Stimulated activated naive B cell treated with anti-CD40 and anti-IgM and Interleukin-4, amounts not matched to agents 10 μg/mL and 1 μg/mL and 100 μg/mL, for 72 hours (primary cell): Measurements from ENCODE around the gene NOTCH1.

ENCODE experiments used
- ATAC-seq, 2 donors: fragments of 150-1000 bp; cut with Tn5 transposase; replicated peaks; 2 replicates each; pipeline ENCODE4 v1.10.0; 2021; ENCODE audit warnings: moderate library complexity in 1 of 2
- DNase-seq: peaks from one replicate; pipeline ENCODE4 v3.0.0; 2021
- H3K27ac Mint-ChIP-seq: one replicate; pipeline ENCODE4 v1.8.0; 2022; ENCODE audit warnings: mild to moderate bottlenecking, mixed read lengths
- H3K27me3 Mint-ChIP-seq, 2 donors: one replicate each; pipeline ENCODE4 v1.8.0; 2022; ENCODE audit warnings: mixed read lengths in 2 of 2
- H3K36me3 Mint-ChIP-seq, 2 donors: one replicate each; pipeline ENCODE4 v1.8.0; 2022; ENCODE audit warnings: mixed read lengths in 2 of 2, mild to moderate bottlenecking in 1 of 2
- H3K4me1 Mint-ChIP-seq, 2 donors: one replicate each; pipeline ENCODE4 v1.8.0; 2022; ENCODE audit warnings: mixed read lengths in 2 of 2, mild to moderate bottlenecking in 1 of 2
- H3K4me3 Mint-ChIP-seq, 2 donors: one replicate each; pipeline ENCODE4 v1.8.0; 2022; ENCODE audit warnings: mild to moderate bottlenecking in 2 of 2, mixed read lengths in 2 of 2, moderate library complexity in 1 of 2
- H3K9me3 Mint-ChIP-seq, 2 donors: one replicate each; pipeline ENCODE4 v1.8.0; 2022; ENCODE audit warnings: mixed read lengths in 2 of 2, mild to moderate bottlenecking in 1 of 2

Gene NOTCH1

DNA sequence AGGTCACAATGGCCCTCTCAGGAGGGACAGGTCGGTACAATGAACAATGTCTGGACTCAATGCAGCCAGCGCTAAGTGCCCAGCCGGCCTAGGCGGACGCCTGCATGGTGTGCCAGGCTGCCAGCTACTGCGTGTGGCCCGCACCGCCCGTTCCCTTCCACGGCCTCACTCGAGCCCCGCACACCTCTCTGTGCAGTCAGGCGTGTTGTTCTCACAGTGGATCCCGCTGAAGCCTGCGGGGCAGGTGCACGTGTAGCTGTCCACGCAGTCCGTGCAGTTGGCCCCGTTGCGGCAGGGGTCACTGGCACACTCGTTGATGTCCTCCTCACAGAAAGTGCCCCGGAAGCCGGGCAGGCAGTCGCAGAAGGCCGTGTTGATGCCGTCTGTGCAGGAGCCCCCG lies 36.3 kb downstream of the NOTCH1 start:
- no peak for DNase-seq
- Mint-ChIP-seq H3K4me3 (no peak overlapping the region), H3K9me3 (no peaks in the 10 kb centered on the region), H3K27ac (no peak overlapping the region), H3K36me3 (peaks cover 22 to 28% of the 10 kb centered on the region in 2 donors), H3K4me1 (no peaks in the 10 kb centered on the region), H3K27me3 (no peaks in the 10 kb centered on the region)
- no peak for ATAC-seq

DNA sequence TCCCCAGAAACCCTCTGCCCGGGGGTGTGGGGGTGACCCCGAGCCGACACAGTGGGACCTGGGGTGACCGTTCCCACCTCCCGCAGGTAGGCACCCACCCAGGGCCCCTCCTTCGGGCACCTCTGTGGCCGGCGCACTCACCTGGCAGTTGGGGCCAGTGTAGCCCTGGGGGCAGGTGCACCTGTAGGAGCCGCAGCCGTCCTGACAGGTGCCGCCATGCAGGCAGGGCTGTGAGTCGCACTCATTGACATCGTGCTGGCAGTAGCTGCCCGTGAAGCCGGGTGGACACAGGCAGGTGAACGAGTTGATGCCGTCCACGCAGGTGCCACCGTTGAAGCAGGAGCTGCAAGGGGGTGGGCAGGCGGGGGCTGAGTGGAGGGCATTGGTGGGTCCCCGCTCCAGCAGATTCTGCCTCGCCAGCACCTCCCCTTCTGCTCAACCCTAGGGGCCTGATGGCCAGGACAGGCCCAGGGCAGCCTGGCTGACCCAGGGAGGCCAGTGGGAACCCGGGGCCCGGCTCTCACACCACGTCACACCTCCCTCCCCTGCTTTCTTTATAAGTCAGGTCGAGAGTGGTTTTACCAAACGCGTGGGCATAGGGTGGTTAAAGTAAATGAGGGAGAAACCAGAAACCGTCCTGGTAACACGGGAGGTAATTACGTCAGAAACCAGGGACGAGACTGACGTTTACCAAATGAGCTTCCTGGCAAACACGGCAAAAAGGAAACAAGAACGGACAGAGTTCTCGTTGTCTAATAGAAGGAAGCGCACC lies 36.9 kb downstream of the NOTCH1 start:
- no peak for ATAC-seq
- H3K9me3 Mint-ChIP-seq = no peaks in the 10 kb centered on the region
- DNase-seq = no peak
- H3K4me1 Mint-ChIP-seq = no peaks in the 10 kb centered on the region
- peaks cover 26 to 28% of the 10 kb centered on the region in 2 donors for H3K36me3 Mint-ChIP-seq
- H3K27me3 Mint-ChIP-seq = no peaks in the 10 kb centered on the region
- H3K4me3 Mint-ChIP-seq = no peak overlapping the region
- H3K27ac Mint-ChIP-seq = no peak overlapping the region

DNA sequence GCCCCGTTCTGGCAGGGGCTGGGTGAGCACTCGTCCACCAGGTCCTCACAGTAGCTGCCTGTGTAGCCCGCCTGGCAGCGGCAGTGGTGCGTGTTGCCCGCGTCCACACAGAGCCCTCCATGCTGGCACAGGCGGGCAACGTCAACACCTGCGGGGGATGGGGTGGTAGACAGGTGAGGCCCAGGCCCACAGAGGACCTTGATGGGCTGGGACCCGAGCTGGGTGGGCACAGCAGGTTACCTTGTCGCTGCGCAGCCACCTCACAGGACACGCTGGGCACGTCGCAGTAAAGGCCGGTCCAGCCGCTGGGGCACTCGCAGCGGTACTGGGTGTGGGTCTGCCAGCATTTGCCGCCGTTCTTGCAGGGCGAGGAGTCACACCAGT lies 37.9 kb downstream of the NOTCH1 start:
- Mint-ChIP-seq H3K4me3 (no peak overlapping the region), H3K27ac (no peak overlapping the region), H3K36me3 (peaks cover 21 to 25% of the 10 kb centered on the region in 2 donors), H3K4me1 (no peaks in the 10 kb centered on the region), H3K27me3 (no peaks in the 10 kb centered on the region), H3K9me3 (no peaks in the 10 kb centered on the region)
- DNase-seq (no peak), ATAC-seq (no peak)

DNA sequence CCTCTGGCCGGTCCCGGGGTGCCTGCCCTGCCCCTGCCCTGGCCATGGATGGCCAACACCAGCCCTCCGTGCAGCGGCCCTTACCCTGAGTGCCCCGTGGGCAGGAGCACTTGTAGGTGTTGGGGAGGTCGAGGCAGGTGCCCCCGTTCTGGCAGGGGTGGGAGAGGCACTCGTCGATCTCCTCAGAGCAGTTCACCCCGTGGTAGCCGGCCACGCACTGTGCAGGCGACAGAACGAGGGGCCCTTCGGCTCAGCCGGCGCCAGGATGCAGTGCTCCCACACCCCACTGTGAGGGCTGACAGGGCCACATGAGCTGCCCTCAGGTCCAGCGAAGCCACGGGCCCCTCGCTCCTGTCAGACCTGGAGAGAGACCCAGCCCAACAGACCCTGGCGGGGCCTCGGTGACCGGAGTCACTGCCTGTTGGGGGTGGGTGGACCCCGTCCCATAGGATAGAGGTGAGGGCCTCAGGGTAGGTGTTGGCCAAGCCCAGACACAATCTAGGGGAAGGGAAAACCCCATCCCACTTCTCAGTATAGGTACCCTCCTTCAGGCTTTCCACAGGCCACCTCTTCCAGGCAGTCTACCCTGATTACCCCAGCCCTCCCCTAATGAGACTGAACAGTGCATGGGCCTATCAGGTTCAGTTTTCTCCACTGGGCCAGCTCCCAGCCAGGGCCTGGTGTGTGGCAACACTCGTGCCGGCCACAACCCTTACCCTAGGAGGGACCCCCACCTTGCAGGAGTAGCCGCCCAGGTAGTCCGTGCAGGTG lies 38.4 kb downstream of the NOTCH1 start:
- no peaks in the 10 kb centered on the region for H3K4me1 Mint-ChIP-seq
- no peak overlapping the region for H3K4me3 Mint-ChIP-seq
- no peaks in the 10 kb centered on the region for H3K27me3 Mint-ChIP-seq
- H3K27ac Mint-ChIP-seq = no peak overlapping the region
- H3K36me3 Mint-ChIP-seq = peaks cover 18 to 30% of the 10 kb centered on the region in 2 donors
- DNase-seq = no peak
- H3K9me3 Mint-ChIP-seq = no peaks in the 10 kb centered on the region
- no peak for ATAC-seq

DNA sequence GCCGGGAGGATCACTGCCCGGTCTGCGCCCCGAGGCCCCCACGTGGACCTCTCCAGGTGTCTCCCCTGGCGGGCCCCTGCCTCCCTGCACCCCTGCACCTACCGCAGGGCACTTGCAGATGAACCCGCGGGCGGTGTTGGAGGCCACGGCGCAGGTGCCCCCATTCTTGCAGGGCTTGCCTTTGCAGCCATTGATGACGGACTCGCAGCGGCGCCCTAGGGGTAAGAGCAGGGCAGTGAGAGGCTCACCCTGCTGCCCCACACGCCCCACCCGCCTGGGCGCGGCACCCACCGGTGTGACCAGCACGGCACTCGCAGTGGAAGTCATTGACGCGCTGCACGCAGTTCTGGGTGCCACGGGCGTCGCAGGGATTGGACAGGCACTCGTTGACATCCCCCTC lies 39.4 kb downstream of the NOTCH1 start:
- H3K9me3 Mint-ChIP-seq = no peaks in the 10 kb centered on the region
- peaks cover 20 to 31% of the 10 kb centered on the region in 2 donors for H3K36me3 Mint-ChIP-seq
- DNase-seq = no peak
- ATAC-seq = no peak
- no peak overlapping the region for H3K4me3 Mint-ChIP-seq
- H3K4me1 Mint-ChIP-seq = no peaks in the 10 kb centered on the region
- no peak overlapping the region for H3K27ac Mint-ChIP-seq
- H3K27me3 Mint-ChIP-seq = no peaks in the 10 kb centered on the region

DNA sequence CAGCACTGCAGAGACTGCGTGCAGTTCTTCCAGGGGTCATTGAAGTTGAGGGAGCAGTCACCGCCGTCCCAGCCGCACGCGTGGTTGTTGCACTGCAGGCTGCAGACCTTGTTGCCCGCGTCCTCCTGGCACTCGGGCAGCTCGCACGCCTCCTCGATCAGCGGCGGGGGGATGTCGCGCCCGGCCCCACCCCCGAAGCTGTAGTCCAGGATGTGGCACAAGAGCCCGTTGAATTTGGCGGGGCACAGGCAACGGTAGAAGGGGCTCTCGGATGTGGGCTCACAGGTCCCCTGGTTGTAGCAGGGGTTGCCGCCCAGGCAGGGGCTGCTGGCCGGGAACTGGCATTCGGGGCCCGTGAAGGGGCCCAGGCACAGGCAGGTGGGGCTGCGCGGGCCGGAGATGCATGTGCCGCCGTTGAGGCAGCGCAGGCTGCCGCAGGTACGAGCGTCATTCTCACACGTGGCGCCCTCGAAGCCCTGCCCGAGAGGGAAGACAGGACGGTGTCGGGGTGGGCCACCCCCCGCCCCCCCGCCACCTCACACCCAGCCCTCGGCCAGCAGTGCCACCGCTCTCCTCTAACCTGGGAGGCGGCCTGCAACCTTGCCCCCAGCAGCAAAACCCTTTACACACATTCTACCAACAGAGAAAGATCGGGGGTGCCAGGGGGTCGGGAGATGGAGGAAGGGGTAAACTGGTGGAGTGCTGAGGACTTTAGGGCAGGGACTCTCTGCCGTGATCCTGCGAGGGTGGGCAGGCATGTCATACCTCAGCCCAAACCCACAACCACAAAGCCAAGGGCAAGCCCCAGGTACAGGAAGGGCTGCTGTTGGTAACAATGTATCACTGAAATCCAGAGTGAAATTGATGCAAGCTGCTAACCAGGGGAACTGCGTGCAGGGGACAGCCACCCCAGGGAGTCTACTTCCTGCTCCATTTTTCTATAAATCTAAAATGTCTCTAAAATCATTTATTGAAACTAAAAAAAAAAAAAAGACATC lies 40.1 kb downstream of the NOTCH1 start:
- Mint-ChIP-seq H3K9me3 (no peaks in the 10 kb centered on the region), H3K4me1 (no peaks in the 10 kb centered on the region), H3K27ac (no peak overlapping the region), H3K27me3 (no peaks in the 10 kb centered on the region), H3K4me3 (no peak overlapping the region), H3K36me3 (peaks cover 14 to 28% of the 10 kb centered on the region in 2 donors)
- DNase-seq = no peak
- ATAC-seq = no peak

DNA sequence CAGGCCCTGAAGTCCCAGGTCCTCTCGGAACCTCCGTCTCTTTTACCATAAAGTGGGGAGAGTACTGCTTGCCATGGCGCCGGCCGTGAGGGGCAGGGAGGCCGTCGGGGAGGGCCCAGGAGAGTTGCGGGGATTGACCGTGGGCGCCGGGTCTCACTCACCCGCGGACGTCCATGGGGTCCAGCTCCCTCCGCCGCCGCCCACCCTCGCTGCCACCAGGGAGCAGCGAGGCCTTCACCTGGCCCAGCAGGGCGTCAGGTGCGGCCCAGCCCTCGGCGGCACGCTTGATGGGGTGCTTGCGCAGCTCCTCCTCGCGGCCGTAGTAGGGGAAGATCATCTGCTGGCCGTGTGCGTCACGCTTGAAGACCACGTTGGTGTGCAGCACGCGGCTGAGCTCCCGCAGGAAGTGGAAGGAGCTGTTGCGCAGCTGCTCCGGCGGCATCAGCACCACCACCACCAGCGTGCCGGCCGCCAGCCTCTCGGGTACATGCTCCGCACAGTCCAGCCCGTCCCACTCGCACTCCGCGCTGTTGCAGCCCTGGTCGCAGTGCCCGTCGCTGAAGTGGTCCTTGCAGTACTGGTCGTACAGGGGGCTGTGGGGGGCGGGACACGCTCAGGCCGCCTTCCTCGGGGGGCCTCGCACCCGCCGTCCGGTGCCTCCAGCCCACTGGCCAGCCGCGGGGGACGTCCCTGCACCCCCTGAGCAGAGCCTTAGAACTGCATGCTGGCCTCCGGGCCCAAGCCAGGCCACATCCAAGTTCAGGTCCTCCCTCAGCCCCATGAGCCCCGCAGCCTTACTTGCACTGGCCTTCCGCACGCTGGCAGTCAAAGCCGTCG lies 41.1 kb downstream of the NOTCH1 start:
- ATAC-seq (no peak), DNase-seq (no peak)
- H3K9me3 Mint-ChIP-seq = no peaks in the 10 kb centered on the region
- no peaks in the 10 kb centered on the region for H3K4me1 Mint-ChIP-seq
- no peaks in the 10 kb centered on the region for H3K27me3 Mint-ChIP-seq
- no peak overlapping the region for H3K4me3 Mint-ChIP-seq
- no peak overlapping the region for H3K27ac Mint-ChIP-seq
- H3K36me3 Mint-ChIP-seq = peaks cover 23 to 36% of the 10 kb centered on the region in 2 donors

DNA sequence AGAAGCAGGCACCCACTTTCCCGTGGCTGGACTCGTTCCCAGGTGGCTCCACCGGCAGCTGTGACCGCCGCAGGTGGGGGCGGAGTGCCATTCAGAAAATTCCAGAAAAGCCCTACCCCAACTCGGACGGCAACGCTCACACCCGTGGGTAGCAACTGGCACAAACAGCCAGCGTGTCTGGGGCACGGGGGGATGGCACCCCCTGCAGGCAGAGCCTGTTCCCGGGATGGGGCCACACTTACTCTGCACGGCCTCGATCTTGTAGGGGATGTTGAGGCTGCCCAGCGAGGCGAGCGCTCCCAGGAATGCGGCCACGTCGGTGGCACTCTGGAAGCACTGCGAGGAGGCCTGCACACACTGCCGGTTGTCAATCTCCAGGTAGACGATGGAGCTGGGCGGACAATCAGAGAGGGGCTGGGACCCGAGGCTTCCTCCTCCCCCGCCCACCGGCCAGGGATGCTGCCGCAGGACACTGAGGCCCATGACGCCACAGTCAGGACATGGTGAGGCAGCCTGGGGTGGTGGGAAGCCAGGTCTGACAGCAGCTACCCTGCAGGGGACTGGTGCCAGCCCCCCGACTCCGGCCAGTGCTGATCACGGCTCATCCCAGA lies 42.8 kb downstream of the NOTCH1 start:
- Mint-ChIP-seq H3K27me3 (no peaks in the 10 kb centered on the region), H3K4me1 (no peaks in the 10 kb centered on the region), H3K4me3 (no peak overlapping the region), H3K9me3 (no peaks in the 10 kb centered on the region), H3K36me3 (peaks cover 29 to 38% of the 10 kb centered on the region in 2 donors), H3K27ac (no peak overlapping the region)
- DNase-seq = no peak
- ATAC-seq = no peak

DNA sequence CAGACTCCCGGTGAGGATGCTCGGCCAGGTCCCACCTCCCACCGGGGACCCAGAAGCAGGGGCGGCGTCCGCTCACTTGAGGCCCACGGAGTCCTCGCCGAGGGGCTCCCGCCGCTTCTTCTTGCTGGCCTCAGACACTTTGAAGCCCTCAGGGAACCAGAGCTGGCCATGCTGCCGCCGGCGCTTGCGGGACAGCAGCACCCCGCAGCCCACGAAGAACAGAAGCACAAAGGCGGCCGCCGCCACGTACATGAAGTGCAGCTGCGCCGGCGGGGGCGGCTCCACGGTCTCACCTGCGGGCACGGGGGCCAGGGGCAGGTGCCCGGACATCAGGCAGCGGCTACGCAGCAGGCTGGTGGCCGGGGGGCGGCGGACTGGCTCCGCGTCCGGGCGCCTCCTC lies 43.7 kb downstream of the NOTCH1 start:
- no peaks in the 10 kb centered on the region for H3K9me3 Mint-ChIP-seq
- H3K4me1 Mint-ChIP-seq = no peaks in the 10 kb centered on the region
- H3K27ac Mint-ChIP-seq = no peak overlapping the region
- no peak for DNase-seq
- H3K36me3 Mint-ChIP-seq = peaks cover 34 to 40% of the 10 kb centered on the region in 2 donors
- ATAC-seq = no peak
- H3K27me3 Mint-ChIP-seq = no peaks in the 10 kb centered on the region
- no peak overlapping the region for H3K4me3 Mint-ChIP-seq

DNA sequence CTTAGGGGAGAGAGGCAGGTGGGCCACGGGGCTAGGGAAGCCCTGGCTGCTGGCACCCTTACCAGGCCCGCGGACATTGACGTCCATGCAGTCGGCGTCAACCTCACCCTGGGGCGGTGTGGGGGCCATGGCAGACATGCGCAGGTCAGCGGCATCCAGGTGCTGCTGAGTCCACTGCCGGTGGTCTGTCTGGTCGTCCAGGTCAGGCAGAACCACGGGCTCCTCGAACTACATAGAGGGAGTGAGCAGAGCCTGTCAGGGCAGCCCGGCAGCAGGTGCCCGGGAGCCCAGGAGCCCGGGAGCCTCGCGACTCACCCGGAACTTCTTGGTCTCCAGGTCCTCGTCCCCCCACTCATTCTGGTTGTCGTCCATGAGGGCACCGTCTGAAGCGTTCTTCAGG lies 44.2 kb downstream of the NOTCH1 start:
- no peak overlapping the region for H3K4me3 Mint-ChIP-seq
- peak overlapping the region; percentile 9 for H3K27ac Mint-ChIP-seq
- ATAC-seq = no peak
- no peaks in the 10 kb centered on the region for H3K9me3 Mint-ChIP-seq
- H3K27me3 Mint-ChIP-seq = no peaks in the 10 kb centered on the region
- H3K4me1 Mint-ChIP-seq = no peaks in the 10 kb centered on the region
- H3K36me3 Mint-ChIP-seq = peaks cover 34 to 40% of the 10 kb centered on the region in 2 donors
- no peak for DNase-seq

DNA sequence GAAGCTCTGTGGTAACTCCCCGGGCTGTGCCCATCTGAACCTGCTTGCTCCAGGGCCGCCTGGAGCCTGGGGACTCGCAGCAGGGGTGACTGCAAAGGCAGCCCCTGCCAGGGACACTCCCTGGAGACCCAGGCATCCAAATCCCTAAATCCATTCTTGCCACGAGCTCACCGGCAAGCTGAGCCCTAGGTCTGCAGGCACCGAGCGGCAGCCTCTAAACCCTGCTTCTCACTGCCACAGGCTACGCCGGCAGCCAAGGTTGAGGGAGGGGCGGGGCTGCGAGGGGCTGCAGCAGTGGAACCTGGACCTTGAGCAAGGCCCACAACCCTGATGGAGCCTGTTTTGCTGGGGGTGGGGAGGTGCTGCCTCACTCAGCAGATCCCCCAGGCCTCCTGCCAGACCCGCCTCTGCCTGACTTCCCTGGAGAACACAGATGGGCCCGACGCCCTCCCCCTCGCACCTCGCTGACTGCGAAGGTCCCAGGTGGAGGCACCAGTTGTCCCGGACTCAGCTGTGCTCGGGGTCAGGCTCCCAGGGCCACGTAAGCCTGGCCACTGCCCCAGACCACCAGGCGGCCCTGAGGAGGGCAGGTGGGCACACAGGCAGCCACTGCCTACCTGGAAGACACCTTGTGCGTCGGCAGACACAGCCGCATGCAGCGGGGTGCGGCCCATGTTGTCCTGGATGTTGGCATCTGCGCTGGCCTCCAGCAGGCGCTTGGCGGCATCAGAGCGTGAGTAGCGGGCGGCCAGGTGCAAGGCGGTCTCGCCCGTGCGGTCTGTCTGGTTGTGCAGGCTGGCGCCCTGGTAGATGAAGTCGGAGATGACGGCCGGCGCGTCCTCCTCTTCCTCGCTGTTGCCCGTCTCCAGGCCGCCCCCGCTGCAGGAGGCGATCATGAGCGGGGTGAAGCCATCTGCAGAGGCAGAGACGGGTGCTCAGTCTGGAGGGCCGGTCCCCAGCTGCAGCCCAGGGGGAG lies 45.6 kb downstream of the NOTCH1 start:
- no peak for DNase-seq
- H3K4me3 Mint-ChIP-seq = no peak overlapping the region

DNA sequence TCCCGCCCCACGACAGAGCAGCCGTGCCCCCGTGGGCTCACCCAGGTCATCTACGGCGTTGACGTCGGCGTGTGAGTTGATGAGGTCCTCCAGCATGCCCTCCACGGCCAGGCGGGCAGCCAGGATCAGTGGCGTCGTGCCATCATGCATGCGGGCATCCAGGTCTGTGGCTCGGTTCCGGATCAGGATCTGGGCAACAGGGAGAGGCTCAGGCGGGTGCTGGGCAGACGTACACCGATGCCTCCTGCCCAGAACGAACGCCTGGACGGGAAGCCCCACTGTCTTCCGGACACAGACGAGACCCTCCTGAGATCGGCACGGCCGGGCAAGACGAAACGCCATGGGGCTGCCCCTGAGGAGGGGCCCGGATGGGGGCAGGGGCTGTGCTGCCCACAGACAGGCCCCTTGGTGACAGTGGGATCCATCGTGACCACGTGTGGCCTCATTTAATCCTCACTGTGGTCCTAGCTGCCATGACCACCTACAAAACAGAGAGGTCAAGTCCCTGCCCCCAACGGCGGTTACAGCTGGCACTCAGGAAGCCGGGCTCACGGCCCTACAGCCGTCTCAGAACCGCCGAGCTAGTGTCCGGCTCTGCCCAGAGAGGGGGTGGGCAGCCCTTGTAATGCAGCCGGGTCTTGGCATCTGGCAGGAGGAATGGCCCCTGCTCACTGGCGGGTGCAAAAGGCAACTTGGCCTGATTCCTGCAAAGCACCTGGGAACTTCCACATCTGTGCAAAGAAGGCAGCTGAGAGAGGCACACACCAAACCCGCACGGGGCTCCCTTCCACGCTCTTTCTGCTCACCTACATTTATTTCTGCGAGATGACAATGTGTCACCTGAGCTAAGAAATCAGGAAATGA lies 46.5 kb downstream of the NOTCH1 start:
- H3K27ac Mint-ChIP-seq = peak overlapping the region; percentile 56
- no peaks in the 10 kb centered on the region for H3K9me3 Mint-ChIP-seq
- ATAC-seq (no peak), DNase-seq (no peak)
- no peak overlapping the region for H3K4me3 Mint-ChIP-seq
- H3K27me3 Mint-ChIP-seq = no peaks in the 10 kb centered on the region
- peaks cover 36 to 41% of the 10 kb centered on the region in 2 donors for H3K36me3 Mint-ChIP-seq
- no peaks in the 10 kb centered on the region for H3K4me1 Mint-ChIP-seq

More for the DNA sequence above, 45.6 kb downstream of the NOTCH1 start:
- no peaks in the 10 kb centered on the region for H3K4me1 Mint-ChIP-seq
- no peaks in the 10 kb centered on the region for H3K9me3 Mint-ChIP-seq
- no peak for ATAC-seq
- H3K27ac Mint-ChIP-seq = no peak overlapping the region
- no peaks in the 10 kb centered on the region for H3K27me3 Mint-ChIP-seq
- H3K36me3 Mint-ChIP-seq = peaks cover 37 to 43% of the 10 kb centered on the region in 2 donors
